ENCODE data around the gene TPP2.

- TF ChIP-seq EZH2phosphoT487 (IDR thresholded peaks at IDR 0.05; ENCODE audit: low read depth, severe bottlenecking, unreplicated experiment) (no peak), EZH2 (IDR thresholded peaks at IDR 0.05; ENCODE audit: borderline replicate concordance) (no peak)
- TF ChIP-seq, protein P1, sequence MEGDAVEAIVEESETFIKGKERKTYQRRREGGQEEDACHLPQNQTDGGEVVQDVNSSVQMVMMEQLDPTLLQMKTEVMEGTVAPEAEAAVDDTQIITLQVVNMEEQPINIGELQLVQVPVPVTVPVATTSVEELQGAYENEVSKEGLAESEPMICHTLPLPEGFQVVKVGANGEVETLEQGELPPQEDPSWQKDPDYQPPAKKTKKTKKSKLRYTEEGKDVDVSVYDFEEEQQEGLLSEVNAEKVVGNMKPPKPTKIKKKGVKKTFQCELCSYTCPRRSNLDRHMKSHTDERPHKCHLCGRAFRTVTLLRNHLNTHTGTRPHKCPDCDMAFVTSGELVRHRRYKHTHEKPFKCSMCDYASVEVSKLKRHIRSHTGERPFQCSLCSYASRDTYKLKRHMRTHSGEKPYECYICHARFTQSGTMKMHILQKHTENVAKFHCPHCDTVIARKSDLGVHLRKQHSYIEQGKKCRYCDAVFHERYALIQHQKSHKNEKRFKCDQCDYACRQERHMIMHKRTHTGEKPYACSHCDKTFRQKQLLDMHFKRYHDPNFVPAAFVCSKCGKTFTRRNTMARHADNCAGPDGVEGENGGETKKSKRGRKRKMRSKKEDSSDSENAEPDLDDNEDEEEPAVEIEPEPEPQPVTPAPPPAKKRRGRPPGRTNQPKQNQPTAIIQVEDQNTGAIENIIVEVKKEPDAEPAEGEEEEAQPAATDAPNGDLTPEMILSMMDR (IDR thresholded peaks at IDR 0.05; ENCODE audit: poor library complexity) = no peak
Measured at GRCh38 chr13:102699504-102699903, 102.7 kb downstream of the TPP2 start.
